HepG2 (cell line): ENCODE data around the gene SCUBE2. TPM values are rescaled to one million over a fixed set of nuclear protein-coding genes. Genes with fewer than 3 reads are reported as not detected.

Experiments
- ATAC-seq: fragments of 200-7000 bp; cut with Tn5 transposase; 3 replicates; pipeline ENCODE4 v1.9.1; 2020; ENCODE audit warnings: mild to moderate bottlenecking, moderate library complexity
- BruUV-seq: library from RNA; stranded (reverse); fragments of 400-500 nt; replicated peaks from 2 replicates; lab custom pipeline; 2021; lab: Mats Ljungman, UMichigan
- CTCF ChIA-PET: fragments of 300-600 bp; formaldehyde crosslinking; extraction: SDS; loops from one replicate; lab custom pipeline; 2021; ENCODE audit warnings: low total read pairs, inconsistent platforms, low intra/inter-chr PET ratio; lab: Yijun Ruan, JAX
- POLR2A ChIA-PET: fragments of 350-600 bp; sonication (Branson Sonifier 250); formaldehyde crosslinking; loops from one replicate; lab custom pipeline; 2020; ENCODE audit warnings: antibody characterized with exemption, inconsistent platforms; lab: Yijun Ruan, JAX
- DNase-seq: peaks from one replicate; pipeline ENCODE4 v3.0.0-alpha.2; 2015; ENCODE audit warnings: low spot score
- FAIRE-seq: peaks from 3 replicates; lab custom pipeline; 2011; peaks lifted over from hg19 to GRCh38; lab: Jason Lieb, UNC
- H2AFZ ChIP-seq: one replicate; pipeline ENCODE4 v1.6.1; 2011; ENCODE audit warnings: low read length, inconsistent platforms
- H3K27ac ChIP-seq: fragments of 300-600 bp; 3 replicates; pipeline ENCODE4 v1.8.0; 2011; ENCODE audit warnings: mixed run types, mild to moderate bottlenecking, mixed read lengths, low read length, inconsistent platforms; ENCODE audit not compliant: insufficient read depth; ENCODE audit errors: extremely low read length
- H3K27me3 ChIP-seq, 2 experiments: fragments of 200-600 bp in 1 of 2; 2 replicates in 1 of 2; 3 replicates in 1 of 2; pipeline versions ENCODE4 v1.6.0 to v1.8.0; 2011; ENCODE audit warnings: low read length in 2 of 2, mild to moderate bottlenecking in 2 of 2, moderate library complexity in 2 of 2, inconsistent platforms in 1 of 2; ENCODE audit not compliant: insufficient read depth in 2 of 2, control insufficient read depth in 1 of 2
- H3K36me3 ChIP-seq, 2 experiments: fragments of 200-600 bp in 1 of 2; replicated peaks in 1 of 2; 2 replicates in 1 of 2; 3 replicates in 1 of 2; pipeline versions ENCODE4 v1.5.1 to v1.8.0; 2011; ENCODE audit warnings: low read length in 2 of 2, inconsistent platforms in 1 of 2; ENCODE audit not compliant: insufficient read depth in 2 of 2, control insufficient read depth in 1 of 2
- H3K4me1 ChIP-seq: 2 replicates; pipeline ENCODE4 v1.5.1; 2012; ENCODE audit warnings: low read length, inconsistent platforms; ENCODE audit not compliant: insufficient read depth
- H3K4me2 ChIP-seq: 2 replicates; pipeline ENCODE4 v1.6.0; 2011; ENCODE audit warnings: low read depth, low read length, inconsistent platforms
- H3K4me3 ChIP-seq, 3 experiments: fragments of 200-600 bp in 1 of 3; sonication (generic), shearing (Covaris generic) in 1 of 3; replicated peaks in 1 of 3; 2 replicates each; pipeline ENCODE4 v1.5.1; 2011 to 2016; ENCODE audit warnings: low read length in 3 of 3, inconsistent platforms in 2 of 3, low read depth in 2 of 3, mild to moderate bottlenecking in 2 of 3, control low read depth in 1 of 3, mixed read lengths in 1 of 3; ENCODE audit not compliant: insufficient read depth in 1 of 3
- H3K79me2 ChIP-seq: one replicate; pipeline ENCODE4 v1.6.1; 2011; ENCODE audit warnings: low read length, inconsistent platforms; ENCODE audit not compliant: insufficient read depth
- H3K9ac ChIP-seq: 2 replicates; pipeline ENCODE4 v1.6.0; 2011; ENCODE audit warnings: mild to moderate bottlenecking, low read depth, low read length, inconsistent platforms; ENCODE audit not compliant: insufficient read depth
- H3K9me3 ChIP-seq: 2 replicates; pipeline ENCODE4 v1.5.1; 2012; ENCODE audit warnings: mild to moderate bottlenecking, low read length
- H4K20me1 ChIP-seq: 2 replicates; pipeline ENCODE4 v1.6.0; 2011; ENCODE audit warnings: inconsistent platforms, mild to moderate bottlenecking, low read length, moderate library complexity; ENCODE audit not compliant: insufficient read depth
- DR1 ChIP-seq: sonication (generic); formaldehyde crosslinking; IDR thresholded peaks from 2 replicates; pipeline ENCODE4 v1.8.0; 2021; ENCODE audit warnings: mild to moderate bottlenecking, missing genetic modification reagents, inconsistent platforms
- HOXA3 ChIP-seq: sonication (generic); formaldehyde crosslinking; IDR thresholded peaks from 2 replicates; pipeline ENCODE4 v1.5.0; 2020; ENCODE audit warnings: missing genetic modification reagents
- SRF ChIP-seq: IDR thresholded peaks from 2 replicates; pipeline ENCODE4 v1.6.1; 2011; ENCODE audit warnings: mild to moderate bottlenecking, low read depth, low read length, moderate library complexity
- ZC3H4 ChIP-seq: sonication (generic); formaldehyde crosslinking; IDR thresholded peaks from 2 replicates; pipeline ENCODE4 v1.4.0; 2020; ENCODE audit warnings: missing genetic modification reagents, borderline replicate concordance
- ZNF777 ChIP-seq: sonication (generic); formaldehyde crosslinking; IDR thresholded peaks from 2 replicates; pipeline ENCODE4 v1.4.0; 2020; ENCODE audit warnings: missing genetic modification reagents
- WGBS: methylation state at CpG from one replicate; pipeline ENCODE4 v1.1.6; 2017; ENCODE audit warnings: low lambda C conversion rate; 5-methylcytosine and 5-hydroxymethylcytosine counted together
- in situ Hi-C: cut with HindIII; loops from 2 replicates; pipeline ENCODE4 v1.10.0; 2017; ENCODE audit warnings: low pct_unique_long_range_greater_than_20kb; ENCODE audit not compliant: extremely low pct_ligation_motif_present
- intact Hi-C: fragments of 100-400 bp; cut with micrococcal nuclease; formaldehyde crosslinking; loops from one replicate; pipeline ENCODE4 v1.10.0; 2022; ENCODE audit not compliant: unreplicated experiment
- polyA plus RNA-seq, 8 experiments: library from polyadenylated mRNA; depleted of rRNA in 3 of 8; stranded (reverse) in 7 of 8; unstranded in 1 of 8; fragments of >200 nt; fragmentation: Illumina TruSeq in 4 of 8; extraction: Trizol in 4 of 8; gene quantifications; 2 replicates each; pipeline versions ENCODE4 v1.2.1 to v1.2.3, GENCODE V29; 2011 to 2016; ENCODE audit warnings: low read depth in 4 of 8, missing spikeins in 1 of 8, mixed read lengths in 1 of 8; ENCODE audit not compliant: insufficient read depth in 1 of 8
- total RNA-seq, 5 experiments: library from RNA; depleted of rRNA; stranded (reverse); fragments of >200 nt; fragmentation: Illumina TruSeq; extraction: Trizol; gene quantifications; 2 replicates each; pipeline ENCODE4 v1.2.3, GENCODE V29; 2016; ENCODE audit warnings: low read depth in 1 of 5
- TF ChIP-seq, protein P1 (sequence below): IDR thresholded peaks from 2 replicates; pipeline ENCODE4 v1.6.1; 2016; ENCODE audit warnings: mild to moderate bottlenecking
- TF ChIP-seq, protein P2 (sequence below): sonication (generic); formaldehyde crosslinking; IDR thresholded peaks from 2 replicates; pipeline ENCODE4 v1.5.1; 2020; ENCODE audit warnings: mild to moderate bottlenecking, missing genetic modification reagents, moderate library complexity
- TF ChIP-seq, protein P3 (sequence below): IDR thresholded peaks from 2 replicates; pipeline ENCODE4 v1.6.1; 2016; ENCODE audit warnings: missing compliant biosample characterization, missing genetic modification reagents, borderline replicate concordance
- TF ChIP-seq, protein P4 (sequence below): sonication (generic); formaldehyde crosslinking; IDR thresholded peaks from 2 replicates; pipeline ENCODE4 v1.4.0; 2020; ENCODE audit warnings: mild to moderate bottlenecking, missing genetic modification reagents
- TF ChIP-seq, protein P5 (sequence below): IDR thresholded peaks from 2 replicates; pipeline ENCODE4 v1.6.1; 2012; ENCODE audit warnings: inconsistent platforms

SCUBE2 gene
- total and polyA plus RNA-seq, 2 of the 13 experiments (the other 11 are each of a cell fraction or from before 2014, with no cell fraction given), result 0.09 TPM; not detected in 1

DNA sequence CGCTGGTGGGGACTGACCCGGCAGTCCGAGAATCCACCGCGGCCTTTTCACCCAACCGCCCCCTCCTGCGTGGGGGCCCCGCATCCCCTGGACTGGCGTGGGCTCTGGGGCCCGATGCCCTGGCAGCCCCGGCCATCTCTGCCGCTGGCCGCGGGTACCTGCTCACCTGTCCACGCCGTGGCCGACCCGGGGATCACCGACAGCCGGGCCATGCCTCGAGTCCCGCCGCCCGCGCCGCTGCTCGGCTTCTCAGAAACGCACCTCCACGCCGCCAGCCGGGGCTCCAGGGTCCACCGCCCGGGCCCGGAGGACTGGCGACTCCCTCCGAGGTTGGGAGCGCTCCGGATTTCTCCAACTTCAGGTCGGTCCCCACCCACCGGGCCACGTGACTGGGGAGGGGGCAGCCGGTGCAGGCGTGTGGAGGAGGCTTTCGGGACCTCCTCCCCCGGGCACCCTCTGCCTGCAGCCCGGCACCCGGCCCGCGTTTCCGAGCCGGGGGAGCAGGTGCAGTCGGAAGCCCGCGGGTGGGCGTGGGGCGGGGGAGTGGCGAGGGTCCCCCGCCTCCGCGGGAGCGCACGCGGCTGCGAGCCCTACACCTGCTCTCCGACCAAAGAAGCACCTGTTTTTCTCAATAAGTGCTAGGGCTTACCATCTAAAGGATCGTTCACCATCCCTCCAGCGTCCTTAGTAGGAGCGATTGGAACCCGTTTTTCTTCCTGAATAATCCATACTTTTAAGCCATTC, 87.0 kb downstream of the SCUBE2 start (continued):
- TF ChIP-seq, protein P1, sequence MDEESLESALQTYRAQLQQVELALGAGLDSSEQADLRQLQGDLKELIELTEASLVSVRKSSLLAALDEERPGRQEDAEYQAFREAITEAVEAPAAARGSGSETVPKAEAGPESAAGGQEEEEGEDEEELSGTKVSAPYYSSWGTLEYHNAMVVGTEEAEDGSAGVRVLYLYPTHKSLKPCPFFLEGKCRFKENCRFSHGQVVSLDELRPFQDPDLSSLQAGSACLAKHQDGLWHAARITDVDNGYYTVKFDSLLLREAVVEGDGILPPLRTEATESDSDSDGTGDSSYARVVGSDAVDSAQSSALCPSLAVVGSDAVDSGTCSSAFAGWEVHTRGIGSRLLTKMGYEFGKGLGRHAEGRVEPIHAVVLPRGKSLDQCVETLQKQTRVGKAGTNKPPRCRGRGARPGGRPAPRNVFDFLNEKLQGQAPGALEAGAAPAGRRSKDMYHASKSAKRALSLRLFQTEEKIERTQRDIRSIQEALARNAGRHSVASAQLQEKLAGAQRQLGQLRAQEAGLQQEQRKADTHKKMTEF (CRISPR knock-in tag), result peak; percentile 21; the same call in 1 of the 2 replicates

DNA sequence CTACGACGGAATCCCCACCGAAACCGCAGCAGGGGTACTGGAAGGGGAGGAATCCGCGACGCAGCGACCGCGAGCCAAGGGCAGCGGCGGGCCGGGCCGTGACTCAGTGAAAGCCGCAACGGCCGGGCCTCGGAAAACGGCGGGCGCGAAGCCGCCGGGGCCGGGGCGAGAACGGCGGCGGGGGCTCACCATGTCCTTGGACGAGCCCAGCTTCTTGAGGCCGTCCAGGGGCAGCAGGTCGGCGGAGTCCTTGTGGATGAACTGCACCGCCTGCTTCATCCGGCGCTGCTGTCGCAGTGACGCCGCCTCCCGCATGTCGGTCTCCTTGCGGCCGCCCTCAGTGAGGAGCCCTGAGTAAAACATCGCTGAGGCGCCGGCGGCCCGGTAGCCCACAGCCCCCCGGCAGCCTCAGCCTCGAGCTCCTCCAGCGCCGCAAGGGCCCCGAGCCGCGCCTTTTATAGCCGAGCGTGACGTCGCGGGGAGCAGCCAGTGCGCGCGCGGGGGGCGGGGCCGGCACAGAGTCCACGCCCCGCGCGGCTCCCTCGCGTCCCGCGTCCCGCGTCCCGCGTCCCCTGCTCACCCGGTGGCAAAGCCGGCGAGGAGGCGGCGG, 87.7 kb downstream of the SCUBE2 start, which contains the start of gene NRIP3:
Gene NRIP3, minus strand, starts transcription at position 429 of the 610 bp plus-strand sequence. Its CDS starts 66 bp downstream, at position 363.
- H3K9ac ChIP-seq, result peak within 1 kb of the TSS; percentile 5; the same call in 1 of the 2 replicates
- BruUV-seq, result no TSS peak
- TF ChIP-seq, protein P2, sequence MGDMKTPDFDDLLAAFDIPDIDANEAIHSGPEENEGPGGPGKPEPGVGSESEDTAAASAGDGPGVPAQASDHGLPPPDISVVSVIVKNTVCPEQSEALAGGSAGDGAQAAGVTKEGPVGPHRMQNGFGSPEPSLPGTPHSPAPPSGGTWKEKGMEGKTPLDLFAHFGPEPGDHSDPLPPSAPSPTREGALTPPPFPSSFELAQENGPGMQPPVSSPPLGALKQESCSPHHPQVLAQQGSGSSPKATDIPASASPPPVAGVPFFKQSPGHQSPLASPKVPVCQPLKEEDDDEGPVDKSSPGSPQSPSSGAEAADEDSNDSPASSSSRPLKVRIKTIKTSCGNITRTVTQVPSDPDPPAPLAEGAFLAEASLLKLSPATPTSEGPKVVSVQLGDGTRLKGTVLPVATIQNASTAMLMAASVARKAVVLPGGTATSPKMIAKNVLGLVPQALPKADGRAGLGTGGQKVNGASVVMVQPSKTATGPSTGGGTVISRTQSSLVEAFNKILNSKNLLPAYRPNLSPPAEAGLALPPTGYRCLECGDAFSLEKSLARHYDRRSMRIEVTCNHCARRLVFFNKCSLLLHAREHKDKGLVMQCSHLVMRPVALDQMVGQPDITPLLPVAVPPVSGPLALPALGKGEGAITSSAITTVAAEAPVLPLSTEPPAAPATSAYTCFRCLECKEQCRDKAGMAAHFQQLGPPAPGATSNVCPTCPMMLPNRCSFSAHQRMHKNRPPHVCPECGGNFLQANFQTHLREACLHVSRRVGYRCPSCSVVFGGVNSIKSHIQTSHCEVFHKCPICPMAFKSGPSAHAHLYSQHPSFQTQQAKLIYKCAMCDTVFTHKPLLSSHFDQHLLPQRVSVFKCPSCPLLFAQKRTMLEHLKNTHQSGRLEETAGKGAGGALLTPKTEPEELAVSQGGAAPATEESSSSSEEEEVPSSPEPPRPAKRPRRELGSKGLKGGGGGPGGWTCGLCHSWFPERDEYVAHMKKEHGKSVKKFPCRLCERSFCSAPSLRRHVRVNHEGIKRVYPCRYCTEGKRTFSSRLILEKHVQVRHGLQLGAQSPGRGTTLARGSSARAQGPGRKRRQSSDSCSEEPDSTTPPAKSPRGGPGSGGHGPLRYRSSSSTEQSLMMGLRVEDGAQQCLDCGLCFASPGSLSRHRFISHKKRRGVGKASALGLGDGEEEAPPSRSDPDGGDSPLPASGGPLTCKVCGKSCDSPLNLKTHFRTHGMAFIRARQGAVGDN (CRISPR knock-in tag), result peak; percentile 68
- TF ChIP-seq ZC3H4 (CRISPR knock-in tag), result no peak
- TF ChIP-seq SRF, result peak; percentile 43; the same call in 1 of the 2 replicates
- TF ChIP-seq, protein P3, sequence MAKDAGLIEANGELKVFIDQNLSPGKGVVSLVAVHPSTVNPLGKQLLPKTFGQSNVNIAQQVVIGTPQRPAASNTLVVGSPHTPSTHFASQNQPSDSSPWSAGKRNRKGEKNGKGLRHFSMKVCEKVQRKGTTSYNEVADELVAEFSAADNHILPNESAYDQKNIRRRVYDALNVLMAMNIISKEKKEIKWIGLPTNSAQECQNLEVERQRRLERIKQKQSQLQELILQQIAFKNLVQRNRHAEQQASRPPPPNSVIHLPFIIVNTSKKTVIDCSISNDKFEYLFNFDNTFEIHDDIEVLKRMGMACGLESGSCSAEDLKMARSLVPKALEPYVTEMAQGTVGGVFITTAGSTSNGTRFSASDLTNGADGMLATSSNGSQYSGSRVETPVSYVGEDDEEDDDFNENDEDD (CRISPR knock-in tag), result peak; percentile 17; the same call in 1 of the 2 replicates
- peak; percentile 30; the same call in 1 of the 2 replicates for TF ChIP-seq ZNF777
- TF ChIP-seq, protein P4, sequence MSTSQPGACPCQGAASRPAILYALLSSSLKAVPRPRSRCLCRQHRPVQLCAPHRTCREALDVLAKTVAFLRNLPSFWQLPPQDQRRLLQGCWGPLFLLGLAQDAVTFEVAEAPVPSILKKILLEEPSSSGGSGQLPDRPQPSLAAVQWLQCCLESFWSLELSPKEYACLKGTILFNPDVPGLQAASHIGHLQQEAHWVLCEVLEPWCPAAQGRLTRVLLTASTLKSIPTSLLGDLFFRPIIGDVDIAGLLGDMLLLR (CRISPR knock-in tag), result no peak
- peak; percentile 55; the same call in 1 of the 2 replicates for TF ChIP-seq HOXA3 (CRISPR knock-in tag)
- TF ChIP-seq, protein P5, sequence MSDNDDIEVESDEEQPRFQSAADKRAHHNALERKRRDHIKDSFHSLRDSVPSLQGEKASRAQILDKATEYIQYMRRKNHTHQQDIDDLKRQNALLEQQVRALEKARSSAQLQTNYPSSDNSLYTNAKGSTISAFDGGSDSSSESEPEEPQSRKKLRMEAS, result peak; percentile 53
- TF ChIP-seq, protein P1 (CRISPR knock-in tag), result 0 out of 2 replicates have a peak, but pooled peaks have one; percentile 15
- TF ChIP-seq DR1 (CRISPR knock-in tag), result 0 out of 2 replicates have a peak, but pooled peaks have one; percentile 18

More for the DNA sequence above, 87.7 kb downstream of the SCUBE2 start, which contains the start of gene NRIP3:
- H3K4me1 ChIP-seq, result peaks cover 11% of the 10 kb centered on the region
- H3K4me2 ChIP-seq, result peak within 1 kb of the TSS; percentile 79
- intact Hi-C loops (no loop called here), in situ Hi-C loops (no loop called here)
- CTCF ChIA-PET, result no interaction called here
- H3K9me3 ChIP-seq, result no peaks in the 10 kb centered on the region
- H2AFZ ChIP-seq, result no peak within 1 kb of the TSS
- 53% methylated on average over 8 of the region's 83 CpGs for WGBS
- POLR2A ChIA-PET, result no interaction called here
- H3K79me2 ChIP-seq, result no peaks in the 10 kb centered on the region
- H3K36me3 ChIP-seq, result no peaks in the 10 kb centered on the region
- DNase-seq, result no peak
- H4K20me1 ChIP-seq, result no peaks in the 10 kb centered on the region
- H3K4me3 ChIP-seq, result peak within 1 kb of the TSS; percentile 42 to 67 (median 51); a peak in 4 of 6 replicates
- no peak for FAIRE-seq
- ATAC-seq, result peak; percentile 61
- H3K27me3 ChIP-seq, result peaks cover 1 to 50% of the 10 kb centered on the region in 2 experiments
- no peak within 1 kb of the TSS for H3K27ac ChIP-seq
